IPS-NIHi11 (cell line): ENCODE results near the gene AKAP9.
"Not testable (repeated sequence)": the region's sequence is repeated elsewhere in the genome, so short reads cannot be mapped to it uniquely, and the experiment has no call there.

Experiments used
- DNase-seq: peaks from one replicate; pipeline ENCODE4 v3.0.0; 2012; ENCODE audit warnings: mixed read lengths, low spot score

Gene AKAP9

GRCh38 chr7:92013611-92014010 lies 72.9 kb downstream of the AKAP9 start:
- no peak for DNase-seq

DNA sequence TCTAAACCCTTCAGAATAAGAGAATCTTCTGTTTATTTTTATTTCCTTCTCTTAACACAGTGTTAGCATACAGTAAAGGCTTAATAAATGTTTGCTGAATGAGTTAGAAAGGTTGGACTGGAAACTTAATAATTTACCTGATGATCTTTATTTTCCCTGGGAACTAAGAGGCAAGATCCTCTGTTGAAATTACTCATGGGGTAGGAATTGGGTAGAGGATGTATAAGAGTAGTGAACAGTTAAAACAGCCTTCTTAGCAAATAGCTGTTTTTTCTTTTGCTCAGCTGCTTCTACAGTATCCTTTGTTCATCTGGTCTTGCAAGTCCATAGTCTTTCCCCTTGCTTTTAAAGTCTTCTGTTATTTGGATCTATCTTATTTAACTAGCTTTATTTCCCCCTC lies 80.0 kb downstream of the AKAP9 start:
- no peak for DNase-seq

- no peak for DNase-seq
Observed at GRCh38 chr7:92025260-92025659, 84.6 kb downstream of the AKAP9 start.

DNA sequence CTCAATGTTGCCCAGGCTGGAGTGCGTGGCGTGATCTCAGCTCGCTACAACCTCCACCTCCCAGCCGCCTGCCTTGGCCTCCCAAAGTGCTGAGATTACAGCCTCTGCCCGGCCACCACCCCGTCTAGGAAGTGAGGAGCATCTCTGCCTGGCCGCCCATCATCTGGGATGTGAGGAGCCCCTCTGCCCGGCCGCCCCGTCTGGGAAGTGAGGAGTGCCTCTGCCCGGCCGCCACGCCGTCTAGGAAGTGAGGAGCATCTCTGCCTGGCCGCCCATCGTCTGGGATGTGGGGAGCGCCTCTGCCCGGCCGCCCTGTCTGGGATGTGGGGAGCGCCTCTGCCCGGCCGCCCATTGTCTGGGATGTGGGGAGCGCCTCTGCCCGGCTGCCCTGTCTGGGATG lies 86.0 kb downstream of the AKAP9 start:
- not testable (repeated sequence) for DNase-seq

- not testable (repeated sequence) for DNase-seq
Observed at GRCh38 chr7:92027128-92027527, 86.5 kb downstream of the AKAP9 start.

GRCh38 chr7:92028226-92028625 lies 87.6 kb downstream of the AKAP9 start:
- no peak for DNase-seq

- DNase-seq: no peak
Observed at GRCh38 chr7:92028686-92029085, 88.0 kb downstream of the AKAP9 start.

GRCh38 chr7:92034116-92034515 lies 93.5 kb downstream of the AKAP9 start:
- DNase-seq: no peak

DNA sequence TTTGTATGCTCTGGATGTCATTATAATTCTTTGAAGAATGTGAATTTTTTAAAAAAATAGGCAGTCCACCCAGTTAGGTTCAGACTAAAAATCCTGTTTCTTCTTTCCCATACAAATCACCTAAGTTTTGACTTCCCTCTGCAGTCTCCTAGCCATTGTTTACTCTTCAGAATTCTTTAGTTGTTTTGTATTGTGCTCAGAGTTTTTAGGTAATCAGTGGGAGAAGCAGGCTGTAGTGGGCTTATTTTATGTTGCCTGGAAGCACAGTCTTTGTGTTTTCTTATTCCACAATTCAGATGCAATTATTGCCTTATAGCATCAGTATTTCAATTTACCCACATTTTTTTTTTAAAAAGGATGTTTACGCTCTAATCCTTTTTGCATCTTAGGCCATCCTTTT lies 94.9 kb downstream of the AKAP9 start:
- no peak for DNase-seq

DNA sequence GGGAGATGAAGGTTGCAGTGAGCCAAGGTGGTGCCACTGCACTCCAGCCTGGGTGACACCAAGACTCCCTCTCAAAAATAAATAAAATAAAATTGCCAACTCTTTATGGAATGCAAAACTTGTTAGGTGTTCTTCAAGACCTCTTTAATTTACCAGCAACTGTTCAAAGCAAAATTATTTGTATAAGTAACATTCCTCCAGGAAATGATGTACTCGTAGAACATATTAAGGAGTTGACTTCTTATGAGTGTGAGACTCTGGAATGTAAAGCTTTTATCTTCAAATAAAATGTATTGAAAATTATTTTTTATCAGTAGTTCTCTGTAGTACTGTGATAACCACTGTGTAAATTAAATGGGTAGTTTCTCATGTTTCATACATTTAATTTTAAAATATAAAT lies 99.2 kb downstream of the AKAP9 start:
- no peak for DNase-seq

GRCh38 chr7:92042056-92042737 lies 101.5 kb downstream of the AKAP9 start:
- DNase-seq: no peak

DNA sequence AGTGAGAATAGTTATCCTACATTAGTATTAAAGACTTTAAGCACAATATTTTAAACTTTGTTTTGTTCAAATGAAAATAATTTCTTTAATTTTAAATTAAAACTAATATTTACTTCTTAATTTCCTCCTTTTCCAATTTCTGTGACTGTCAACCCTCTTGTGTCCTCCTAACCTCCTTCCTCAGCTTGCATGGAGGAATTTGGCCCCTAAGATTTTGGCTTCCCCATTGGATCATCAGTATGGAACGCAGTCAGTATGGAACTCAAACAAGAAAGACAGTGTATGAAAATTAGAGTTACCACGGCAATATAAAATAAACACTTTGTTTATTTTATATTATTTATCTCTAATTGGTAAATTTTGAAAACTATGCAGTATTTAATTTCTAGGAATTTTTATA lies 102.4 kb downstream of the AKAP9 start:
- no peak for DNase-seq

GRCh38 chr7:92043637-92044036 lies 103.0 kb downstream of the AKAP9 start:
- no peak for DNase-seq

DNA sequence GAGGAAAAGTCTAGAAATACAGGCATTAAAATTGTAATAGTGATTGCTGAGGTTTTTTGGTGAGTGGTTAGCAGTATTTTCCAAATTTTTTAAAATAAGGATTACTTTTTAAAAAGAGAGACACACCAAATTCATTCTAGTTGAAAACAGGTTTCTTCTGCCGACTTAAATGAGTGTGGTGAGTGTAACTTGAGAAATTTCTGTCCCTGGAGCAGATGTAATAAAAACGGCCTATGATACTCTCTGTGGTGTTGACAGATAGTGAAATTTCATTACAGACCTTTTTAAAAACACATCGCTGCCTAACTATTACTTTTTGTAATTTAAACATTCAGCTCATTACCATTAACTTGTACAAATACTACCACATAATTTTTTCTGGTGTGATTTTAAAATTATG lies 103.5 kb downstream of the AKAP9 start:
- DNase-seq: no peak

DNA sequence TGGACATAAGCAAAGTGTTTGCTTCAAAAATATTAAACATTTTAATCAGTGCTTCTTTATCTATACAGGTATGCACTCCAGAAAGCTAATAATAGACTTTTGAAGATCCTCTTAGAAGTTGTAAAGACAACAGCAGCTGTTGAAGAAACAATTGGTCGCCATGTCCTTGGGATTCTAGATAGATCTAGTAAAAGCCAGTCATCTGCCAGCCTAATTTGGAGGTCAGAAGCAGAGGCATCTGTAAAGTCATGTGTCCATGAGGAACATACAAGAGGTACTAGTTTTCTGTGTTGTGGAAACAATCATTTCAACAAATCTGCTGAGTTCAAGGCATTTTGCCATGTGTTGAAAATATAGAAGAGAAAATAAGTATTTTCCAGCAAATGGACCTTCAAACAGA lies 104.3 kb downstream of the AKAP9 start:
- no peak for DNase-seq

- no peak for DNase-seq
Observed at GRCh38 chr7:92051655-92052054, 111.0 kb downstream of the AKAP9 start.

DNA sequence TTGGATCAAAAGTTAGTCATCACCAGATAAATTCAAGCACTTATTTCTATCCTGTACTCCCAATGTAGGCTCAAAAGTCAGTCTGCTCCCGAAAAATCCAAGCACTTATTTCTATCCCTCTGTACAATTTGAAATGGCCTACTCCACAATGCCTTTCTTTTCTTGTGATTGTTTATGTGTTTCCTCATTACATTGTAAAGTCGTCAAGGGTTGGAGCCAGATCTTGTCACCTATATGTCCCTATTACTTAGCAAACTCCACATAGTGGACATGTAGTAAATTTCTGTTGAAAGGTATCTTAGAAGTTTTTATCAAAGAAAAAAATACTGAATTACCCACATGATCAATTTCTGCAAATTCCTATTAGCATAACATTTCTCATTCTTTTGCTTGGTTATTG lies 111.5 kb downstream of the AKAP9 start:
- no peak for DNase-seq

- no peak for DNase-seq
Observed at GRCh38 chr7:92052684-92053083, 112.0 kb downstream of the AKAP9 start.

- no peak for DNase-seq
Observed at GRCh38 chr7:92053312-92053711, 112.7 kb downstream of the AKAP9 start.

DNA sequence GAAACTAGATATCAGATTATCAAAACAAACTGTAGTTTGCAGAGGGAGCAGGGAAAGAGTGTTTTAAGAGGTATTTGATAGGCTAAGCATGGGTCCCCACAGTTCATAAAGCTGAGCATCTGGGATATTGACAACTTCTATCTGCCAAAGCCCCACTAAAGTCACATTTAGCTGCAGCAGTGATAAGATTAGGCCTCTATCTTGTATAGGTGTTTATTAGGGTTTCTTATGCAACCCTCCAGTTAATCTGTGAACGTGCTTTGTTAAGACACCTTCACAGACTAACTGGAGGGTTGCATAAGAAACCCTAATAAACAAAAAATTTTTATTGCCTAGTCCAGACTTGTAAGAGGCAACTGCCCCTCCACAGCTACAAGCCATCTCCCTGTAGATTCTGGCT lies 115.6 kb downstream of the AKAP9 start:
- no peak for DNase-seq

- DNase-seq: peak; percentile 59
Observed at GRCh38 chr7:92057375-92057774, 116.7 kb downstream of the AKAP9 start.

DNA sequence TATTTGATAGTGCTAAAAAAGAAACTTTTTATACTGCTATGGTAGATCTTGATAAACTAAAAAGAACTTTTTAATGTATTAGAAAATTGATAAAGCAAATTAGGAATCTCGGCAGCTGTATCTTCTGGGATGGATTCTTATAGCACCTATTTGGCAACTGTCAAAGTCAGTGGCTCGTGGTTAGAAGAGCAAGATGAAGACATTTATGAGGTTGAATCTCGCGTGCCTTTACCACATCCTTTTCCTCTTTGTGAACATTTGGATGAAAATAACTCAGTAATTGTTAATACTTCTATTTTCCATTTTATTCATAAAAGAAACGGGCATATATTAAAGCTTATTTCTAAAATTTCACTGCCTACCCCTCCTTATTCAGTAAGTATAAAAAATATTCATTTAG lies 117.4 kb downstream of the AKAP9 start:
- no peak for DNase-seq

- no peak for DNase-seq
Observed at GRCh38 chr7:92058899-92059298, 118.2 kb downstream of the AKAP9 start.

DNA sequence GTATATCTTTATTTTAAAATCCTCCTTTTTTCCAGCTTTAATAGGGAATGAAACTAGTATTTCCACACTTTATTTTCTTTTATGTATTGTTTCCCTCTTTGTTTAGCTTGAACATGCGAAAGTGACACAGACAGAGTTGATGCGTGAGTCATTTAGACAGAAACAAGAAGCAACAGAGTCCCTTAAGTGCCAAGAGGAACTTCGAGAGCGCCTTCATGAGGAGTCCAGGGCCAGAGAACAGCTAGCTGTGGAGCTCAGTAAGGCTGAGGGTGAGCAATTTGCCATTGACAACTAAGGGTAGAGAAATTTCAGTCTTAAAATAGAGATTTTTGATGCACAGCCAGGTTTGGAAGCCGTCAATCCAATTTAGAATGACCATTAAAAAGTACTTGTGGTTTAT lies 120.5 kb downstream of the AKAP9 start:
- DNase-seq: no peak
